GM12892 (cell line): ENCODE measurements around the gene RAB28.

Source experiments
- POLR2A ChIP-seq: IDR thresholded peaks from 2 replicates; pipeline ENCODE4 v1.6.1; 2011; ENCODE audit warnings: low read depth, low read length, control low read depth
- TAF1 ChIP-seq: IDR thresholded peaks from 2 replicates; pipeline ENCODE4 v1.6.1; 2011; ENCODE audit warnings: low read depth, mild to moderate bottlenecking, control low read depth, low read length, borderline replicate concordance

DNA sequence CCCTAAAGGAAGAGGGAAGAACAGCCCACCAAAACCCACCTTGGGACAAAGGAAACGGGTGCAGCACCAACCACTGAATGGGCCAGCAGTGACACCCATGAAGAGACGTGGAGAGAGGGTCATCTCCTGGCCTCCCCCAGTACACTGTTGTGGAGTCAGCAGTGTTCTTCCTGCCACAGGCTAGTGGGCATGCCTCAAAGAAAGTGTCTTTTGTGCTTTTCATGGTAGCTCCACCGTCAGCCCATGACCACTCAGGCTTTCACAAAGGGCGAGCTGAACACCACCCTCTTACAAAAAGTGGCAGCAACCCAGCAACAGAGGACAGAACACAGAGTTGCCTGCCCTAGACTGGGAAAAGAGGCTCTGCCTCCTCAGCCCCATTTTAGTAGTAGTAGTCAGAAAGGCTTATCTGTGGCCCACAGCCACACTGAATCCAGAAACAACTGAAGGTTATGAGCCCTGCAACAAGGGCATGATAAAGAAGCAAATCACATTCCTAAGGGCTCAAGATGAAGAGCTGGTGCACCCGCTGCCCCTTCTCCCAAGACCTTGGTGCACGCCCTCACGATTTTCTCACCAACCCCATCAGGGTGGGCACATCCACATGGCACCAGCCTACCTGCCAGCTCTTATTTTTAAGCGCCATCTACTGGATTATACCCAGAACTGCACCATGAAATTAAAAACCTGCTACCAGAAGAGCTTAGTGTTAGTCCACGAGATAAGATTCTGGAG, 53.1 kb downstream of the RAB28 start:
- no peak for TF ChIP-seq POLR2A
- TF ChIP-seq TAF1 = no peak
